Measurements from ENCODE around the gene PSMB7.
A peak's percentile ranks its signal among the peaks of the same experiment; 100 is the strongest.
"Not testable (repeated sequence)": the region's sequence is repeated elsewhere in the genome, so short reads cannot be mapped to it uniquely, and the experiment has no call there.

The PSMB7 gene

GRCh38 chr9:124426361-124426760 lies 11.1 kb upstream of the PSMB7 start:
- TF ChIP-seq, protein P1, sequence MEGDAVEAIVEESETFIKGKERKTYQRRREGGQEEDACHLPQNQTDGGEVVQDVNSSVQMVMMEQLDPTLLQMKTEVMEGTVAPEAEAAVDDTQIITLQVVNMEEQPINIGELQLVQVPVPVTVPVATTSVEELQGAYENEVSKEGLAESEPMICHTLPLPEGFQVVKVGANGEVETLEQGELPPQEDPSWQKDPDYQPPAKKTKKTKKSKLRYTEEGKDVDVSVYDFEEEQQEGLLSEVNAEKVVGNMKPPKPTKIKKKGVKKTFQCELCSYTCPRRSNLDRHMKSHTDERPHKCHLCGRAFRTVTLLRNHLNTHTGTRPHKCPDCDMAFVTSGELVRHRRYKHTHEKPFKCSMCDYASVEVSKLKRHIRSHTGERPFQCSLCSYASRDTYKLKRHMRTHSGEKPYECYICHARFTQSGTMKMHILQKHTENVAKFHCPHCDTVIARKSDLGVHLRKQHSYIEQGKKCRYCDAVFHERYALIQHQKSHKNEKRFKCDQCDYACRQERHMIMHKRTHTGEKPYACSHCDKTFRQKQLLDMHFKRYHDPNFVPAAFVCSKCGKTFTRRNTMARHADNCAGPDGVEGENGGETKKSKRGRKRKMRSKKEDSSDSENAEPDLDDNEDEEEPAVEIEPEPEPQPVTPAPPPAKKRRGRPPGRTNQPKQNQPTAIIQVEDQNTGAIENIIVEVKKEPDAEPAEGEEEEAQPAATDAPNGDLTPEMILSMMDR (conservative IDR thresholded peaks at IDR 0.05; ENCODE audit: control insufficient read depth, insufficient read depth, low read depth, low read length), result no peak
- DNase-seq (ENCODE audit: low read depth), result no peak
- no peak overlapping the region for H3K4me3 ChIP-seq (ENCODE audit: control insufficient read depth, low read depth, low read length)

DNA sequence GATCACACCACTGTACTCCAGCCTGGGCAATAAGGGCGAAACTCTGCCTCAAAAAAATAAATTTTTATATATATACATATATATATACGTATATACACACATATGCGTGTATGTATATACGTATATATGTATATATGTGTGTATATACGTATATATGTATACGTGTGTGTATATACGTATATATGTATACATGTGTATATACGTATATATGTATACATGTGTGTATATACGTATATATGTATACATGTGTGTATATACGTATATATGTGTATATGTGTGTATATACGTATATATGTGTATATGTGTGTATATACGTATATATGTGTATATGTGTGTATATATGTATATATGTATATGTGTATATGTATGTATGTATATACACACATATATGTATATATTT lies 10.5 kb upstream of the PSMB7 start:
- not testable (repeated sequence) for DNase-seq (ENCODE audit: low read depth); H3K4me3 ChIP-seq (ENCODE audit: control insufficient read depth, low read depth, low read length)

DNA sequence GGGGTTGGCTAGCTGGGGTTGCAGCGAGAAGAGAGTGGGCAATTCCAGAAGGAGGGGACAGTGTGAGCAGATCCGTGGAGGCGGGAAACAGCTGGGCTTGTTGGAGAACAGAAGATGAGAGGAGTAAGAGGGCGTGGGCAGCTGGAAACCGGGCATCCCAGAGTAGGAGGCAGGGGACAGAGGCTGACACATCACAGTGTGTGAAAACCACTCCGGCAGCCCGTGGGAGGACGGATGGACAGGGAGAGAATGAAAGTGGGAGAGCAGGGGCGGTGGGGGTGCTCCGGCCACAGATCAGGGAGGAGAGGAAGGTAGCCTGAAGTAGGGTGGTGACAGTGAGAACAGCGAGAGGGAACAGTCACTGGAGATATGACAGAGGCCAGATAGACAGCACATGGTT lies 8.3 kb upstream of the PSMB7 start:
- DNase-seq (ENCODE audit: low read depth), result no peak
- H3K4me3 ChIP-seq (ENCODE audit: control insufficient read depth, low read depth, low read length), result no peak overlapping the region
- TF ChIP-seq, protein P1 (conservative IDR thresholded peaks at IDR 0.05; ENCODE audit: control insufficient read depth, insufficient read depth, low read depth, low read length), result no peak

GRCh38 chr9:124423155-124423554 lies 7.9 kb upstream of the PSMB7 start:
- TF ChIP-seq, protein P1 (conservative IDR thresholded peaks at IDR 0.05; ENCODE audit: control insufficient read depth, insufficient read depth, low read depth, low read length), result no peak
- H3K4me3 ChIP-seq (ENCODE audit: control insufficient read depth, low read depth, low read length), result no peak overlapping the region
- no peak for DNase-seq (ENCODE audit: low read depth)

DNA sequence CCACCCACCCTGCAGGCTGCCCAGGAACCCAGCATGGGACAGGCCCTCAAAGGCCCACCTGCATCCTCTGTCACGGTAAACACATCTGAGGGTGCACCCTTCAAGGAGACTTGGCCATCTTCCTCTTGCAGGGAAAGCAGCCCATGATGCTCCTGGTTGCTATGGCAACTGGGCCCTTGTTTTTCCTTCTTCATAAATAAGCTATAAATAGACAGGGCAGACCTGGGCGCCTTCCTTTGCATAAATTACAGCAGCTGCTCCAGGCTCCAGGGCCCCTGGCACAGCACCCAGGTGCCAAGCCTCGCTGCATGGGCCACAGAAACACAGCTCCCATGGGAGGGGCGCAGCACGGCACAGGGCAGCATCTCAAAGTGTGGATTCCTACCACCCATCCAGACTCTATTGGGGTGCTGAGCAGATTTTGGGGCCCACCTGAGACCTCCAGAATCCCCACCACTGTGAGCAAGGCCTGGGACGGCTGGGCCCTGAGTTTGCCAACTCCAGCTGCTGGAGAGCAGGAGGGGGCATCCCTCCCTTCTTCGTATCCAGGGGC lies 5.8 kb upstream of the PSMB7 start:
- no peak for DNase-seq (ENCODE audit: low read depth)
- H3K4me3 ChIP-seq (ENCODE audit: control insufficient read depth, low read depth, low read length), result no peak overlapping the region
- TF ChIP-seq, protein P1 (conservative IDR thresholded peaks at IDR 0.05; ENCODE audit: control insufficient read depth, insufficient read depth, low read depth, low read length), result no peak

DNA sequence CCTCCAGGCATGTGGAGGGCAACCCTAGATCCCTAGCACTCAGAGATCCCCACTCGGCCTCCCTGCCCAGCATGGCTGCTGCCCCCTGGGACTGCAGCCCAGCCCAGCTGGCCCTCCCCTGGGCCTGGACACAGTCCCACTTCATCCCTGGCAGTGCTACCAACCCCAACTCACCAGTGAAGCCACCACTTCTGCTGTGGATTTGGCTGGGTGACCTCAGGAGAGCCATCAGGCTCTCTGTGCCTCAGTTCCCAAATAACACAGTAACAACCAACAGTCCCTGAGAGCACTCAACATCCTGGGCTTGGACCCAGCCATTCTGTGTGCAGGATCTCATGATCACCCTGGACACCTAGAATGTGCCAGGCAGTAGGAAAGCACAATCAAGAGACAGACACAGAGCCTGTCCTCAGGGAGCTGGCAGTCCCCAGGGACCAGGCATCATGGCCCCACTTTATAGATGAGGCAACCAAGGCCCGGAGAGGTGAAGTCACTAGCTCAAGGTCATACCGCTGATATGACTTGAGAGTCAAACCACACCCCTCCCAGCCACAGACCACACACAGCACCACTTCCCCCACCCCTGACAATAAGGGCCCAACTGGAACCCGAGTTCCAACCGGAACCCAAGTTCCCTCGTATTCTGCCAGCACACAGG lies 4.7 kb upstream of the PSMB7 start:
- H3K4me3 ChIP-seq (ENCODE audit: control insufficient read depth, low read depth, low read length), result no peak overlapping the region
- no peak for DNase-seq (ENCODE audit: low read depth)
- TF ChIP-seq, protein P1 (conservative IDR thresholded peaks at IDR 0.05; ENCODE audit: control insufficient read depth, insufficient read depth, low read depth, low read length), result no peak

GRCh38 chr9:124415852-124416484 lies 726 bp upstream of the PSMB7 start:
- TF ChIP-seq, protein P1 (conservative IDR thresholded peaks at IDR 0.05; ENCODE audit: control insufficient read depth, insufficient read depth, low read depth, low read length), result no peak
- no peak for DNase-seq (ENCODE audit: low read depth)
- H3K4me3 ChIP-seq (ENCODE audit: control insufficient read depth, low read depth, low read length), result peak overlapping the region; percentile 99
